ENCODE measurements around the gene SH2D4B. TPM values are rescaled to one million over a fixed set of nuclear protein-coding genes. Genes with fewer than 3 reads are reported as not detected.
"Not testable (repeated sequence)": the region's sequence is repeated elsewhere in the genome, so short reads cannot be mapped to it uniquely, and the experiment has no call there.

SH2D4B gene
- polyA plus RNA-seq, 10 donors = 0.07 to 0.16 (median 0.10) TPM; not detected in 2

GRCh38 chr10:80542652-80543318 is 5.1 kb downstream of the SH2D4B start:
- no peak for DNase-seq

GRCh38 chr10:80543319-80543672 is 5.6 kb downstream of the SH2D4B start:
- not testable (repeated sequence) for DNase-seq

DNA sequence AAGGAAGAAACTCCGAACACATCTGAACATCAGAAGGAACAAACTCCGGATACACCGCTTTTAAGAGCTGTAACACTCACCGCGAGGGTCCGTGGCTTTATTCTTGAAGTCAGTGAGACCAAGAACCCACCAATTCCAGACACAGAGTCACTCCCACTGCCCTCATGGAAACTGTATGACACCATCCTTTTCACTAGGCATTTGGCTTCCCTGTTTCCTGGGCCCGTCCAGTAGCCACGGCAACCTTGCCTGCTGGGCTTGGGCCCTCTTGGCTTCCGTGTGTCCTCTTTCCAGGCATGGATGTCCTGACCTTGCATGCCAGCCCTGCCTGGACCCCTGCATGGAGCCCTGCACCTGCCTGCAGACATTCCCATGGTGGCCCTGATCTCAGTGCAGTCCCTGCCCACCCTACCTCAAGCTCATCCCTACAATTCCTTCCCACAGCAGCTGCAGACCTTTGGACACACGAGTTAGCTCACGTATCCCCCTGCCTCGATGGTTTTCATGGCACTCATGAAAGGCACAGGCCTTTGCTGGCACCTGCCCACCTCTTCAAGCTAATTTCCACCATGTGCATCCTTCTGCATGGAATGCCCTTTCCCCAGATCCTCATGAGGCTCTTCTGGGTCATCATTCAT is 6.7 kb downstream of the SH2D4B start:
- DNase-seq = no peak

GRCh38 chr10:80545258-80545881 is 7.7 kb downstream of the SH2D4B start:
- no peak for DNase-seq

DNA sequence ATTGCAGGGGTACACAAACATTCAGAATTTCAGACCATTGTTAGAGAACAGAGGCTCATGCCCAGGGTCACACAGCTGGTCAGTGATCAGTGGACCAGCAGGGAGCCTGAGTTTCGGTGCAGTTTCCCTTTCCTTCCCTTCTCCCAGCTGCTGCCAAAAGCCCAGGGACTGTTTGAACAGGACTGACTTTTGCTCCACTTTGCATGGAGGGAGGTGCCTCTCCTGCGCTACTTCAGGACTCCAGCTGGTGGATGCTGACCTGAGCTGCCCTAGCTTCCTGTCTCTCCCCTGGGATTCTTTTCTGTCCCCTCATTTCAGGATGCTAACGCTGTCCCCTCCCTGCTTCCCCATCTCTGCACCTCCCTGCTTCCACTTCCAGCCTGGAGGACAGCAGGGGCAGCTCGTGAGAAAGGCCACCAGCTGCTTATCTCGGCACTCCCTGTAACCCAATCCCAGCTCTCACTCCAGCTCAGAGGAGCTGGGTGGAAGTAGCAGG is 14.5 kb downstream of the SH2D4B start:
- peak in 1 of 3 donors; percentile 49 for DNase-seq

DNA sequence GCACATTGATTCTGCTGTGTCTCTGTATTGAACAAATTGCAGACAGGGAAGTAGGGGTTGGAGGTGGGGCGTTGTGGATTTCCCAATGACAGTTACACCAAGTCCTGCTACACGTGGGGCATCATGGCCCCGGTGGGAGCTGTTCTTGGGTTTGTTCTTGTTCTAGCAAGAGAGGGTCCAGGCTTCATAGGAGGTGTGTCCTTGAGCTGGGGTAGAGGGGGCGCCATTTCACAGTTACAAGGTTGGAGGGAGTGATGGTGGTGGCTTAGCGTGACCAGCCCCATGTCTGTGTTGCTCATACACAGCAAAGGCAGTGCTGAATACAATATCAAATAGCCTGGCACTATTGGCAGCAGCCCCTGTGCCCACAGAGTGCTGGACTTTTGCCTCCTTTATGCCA is 15.7 kb downstream of the SH2D4B start:
- no peak for DNase-seq

DNA sequence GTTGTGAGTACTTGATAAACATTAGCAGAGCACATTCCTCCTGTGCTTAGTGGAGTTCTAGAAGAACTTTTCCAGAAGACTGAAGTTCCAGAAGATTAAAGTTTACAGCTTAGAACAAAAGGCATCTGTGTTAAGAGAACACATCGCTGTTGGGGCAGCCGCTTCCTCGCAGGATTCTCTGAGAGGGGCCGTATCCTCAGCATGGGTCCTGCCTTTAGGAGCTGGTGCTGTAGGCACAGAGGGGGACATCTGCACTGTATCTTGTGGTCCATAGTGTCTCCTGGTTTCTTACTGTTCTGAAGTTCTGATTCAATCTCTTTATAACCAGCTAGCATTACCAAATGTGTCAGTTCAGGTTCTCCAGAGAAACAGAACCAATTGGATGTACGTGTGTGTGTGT is 16.3 kb downstream of the SH2D4B start:
- DNase-seq = no peak

DNA sequence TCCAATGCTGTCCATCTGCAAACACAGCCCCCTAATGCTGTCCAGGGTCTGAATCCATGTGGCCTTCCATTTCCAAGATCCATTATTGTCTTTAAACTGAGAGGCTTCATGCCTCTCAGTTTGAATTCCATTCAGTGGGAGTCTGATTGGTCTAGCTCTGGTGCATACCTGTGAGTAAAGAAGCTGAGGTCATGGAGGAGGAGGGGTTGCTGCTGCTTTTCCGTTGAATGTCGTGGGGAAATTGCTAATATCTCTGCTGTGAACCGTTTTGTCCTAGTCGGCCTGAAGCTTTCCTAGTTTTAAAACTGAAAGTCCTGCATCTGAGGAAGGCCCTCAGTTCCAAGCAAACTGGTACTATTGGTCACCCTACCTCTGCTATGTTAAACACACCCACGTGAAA is 17.7 kb downstream of the SH2D4B start:
- no peak for DNase-seq

- DNase-seq = no peak
Observed at GRCh38 chr10:80561950-80562349, 24.2 kb downstream of the SH2D4B start.

- DNase-seq = no peak
Observed at GRCh38 chr10:80567292-80567691, 29.6 kb downstream of the SH2D4B start.

- no peak for DNase-seq
Observed at GRCh38 chr10:80569131-80569895, 31.6 kb downstream of the SH2D4B start.

DNA sequence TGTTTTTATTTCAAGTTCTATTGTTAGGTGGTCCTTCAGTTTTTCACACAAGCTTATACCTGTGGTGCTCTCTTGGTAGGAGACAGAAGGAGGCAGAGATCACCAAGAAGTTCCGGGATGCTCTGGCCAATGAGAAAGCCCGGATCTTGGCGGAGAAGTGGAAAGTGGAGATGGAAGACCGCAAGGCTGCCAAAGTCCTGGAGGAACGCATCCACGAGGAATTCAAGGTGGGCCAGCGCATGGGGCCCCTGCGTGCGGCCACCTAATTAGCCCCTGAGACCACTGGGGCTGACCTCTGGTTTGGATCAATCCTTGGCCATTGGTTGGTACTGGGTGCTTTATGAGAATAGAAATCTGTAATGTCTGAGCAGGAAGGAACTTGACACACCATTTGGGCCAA is 33.6 kb downstream of the SH2D4B start:
- DNase-seq = no peak

GRCh38 chr10:80579181-80579763 is 41.6 kb downstream of the SH2D4B start:
- no peak for DNase-seq

GRCh38 chr10:80579849-80580637 is 42.3 kb downstream of the SH2D4B start:
- no peak for DNase-seq

DNA sequence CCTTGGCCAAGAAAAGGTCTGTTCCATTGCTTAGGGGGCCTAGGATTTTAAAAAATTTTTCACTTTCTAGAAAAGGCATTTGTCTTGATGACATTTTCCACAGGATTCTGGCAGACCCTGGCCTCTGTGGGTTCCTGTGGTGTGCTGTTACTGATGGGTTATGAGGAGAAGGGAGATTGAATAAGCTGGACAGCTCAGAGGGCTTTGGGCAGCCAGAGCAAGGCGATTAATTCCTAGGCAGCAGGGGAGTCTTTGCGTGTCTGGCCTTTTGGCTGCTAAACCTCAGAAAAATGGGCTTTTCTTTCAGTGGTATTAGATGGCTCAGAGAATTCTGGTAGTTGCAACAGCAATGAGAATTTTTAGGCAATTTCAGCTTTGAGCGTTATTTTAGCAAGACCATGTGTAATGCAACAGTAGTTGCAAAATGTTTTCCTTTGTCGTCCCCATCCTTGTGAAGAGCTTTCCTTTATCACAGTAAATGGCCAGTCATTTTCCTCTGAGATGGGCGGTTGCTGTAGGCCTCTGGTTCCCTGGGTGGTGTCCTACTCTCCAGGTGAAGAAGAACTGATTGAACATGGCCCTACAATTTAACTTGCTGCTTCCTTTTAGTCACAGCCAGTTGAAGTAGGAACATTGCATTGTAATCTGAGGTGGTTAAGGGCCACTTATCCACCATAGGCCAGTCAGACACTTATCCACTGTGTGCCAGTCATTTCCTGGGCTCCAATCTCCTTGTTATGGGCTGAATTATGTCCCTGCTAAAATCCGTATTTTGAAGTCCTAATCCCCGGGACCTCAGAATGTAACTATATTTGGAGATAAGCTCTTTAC is 43.2 kb downstream of the SH2D4B start:
- peak in 2 of 3 donors; percentile 16 to 45 for DNase-seq

DNA sequence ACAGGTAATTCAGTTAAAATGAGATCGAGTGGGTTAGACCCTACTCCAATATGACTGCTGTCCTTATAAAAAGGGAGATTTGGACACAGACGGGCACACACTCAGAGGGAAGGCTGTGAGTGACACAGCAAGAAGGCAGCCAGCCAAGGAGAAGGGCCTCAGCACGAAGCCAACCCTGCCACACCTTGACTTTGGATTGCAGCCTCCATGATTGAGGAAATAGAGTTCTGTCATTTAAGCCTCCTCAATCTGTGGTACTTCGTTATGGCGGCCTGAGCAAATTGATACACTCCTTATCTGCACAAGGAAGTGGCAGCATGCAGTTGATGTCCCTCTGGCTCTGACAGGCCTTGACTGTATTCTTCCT is 43.8 kb downstream of the SH2D4B start:
- no peak for DNase-seq

- peak in 2 of 3 donors; percentile 17 to 55 for DNase-seq
Observed at GRCh38 chr10:80582286-80582960, 44.7 kb downstream of the SH2D4B start.

- DNase-seq = no peak
Observed at GRCh38 chr10:80583685-80584084, 46.0 kb downstream of the SH2D4B start.

GRCh38 chr10:80585812-80586211 is 48.1 kb downstream of the SH2D4B start:
- no peak for DNase-seq

DNA sequence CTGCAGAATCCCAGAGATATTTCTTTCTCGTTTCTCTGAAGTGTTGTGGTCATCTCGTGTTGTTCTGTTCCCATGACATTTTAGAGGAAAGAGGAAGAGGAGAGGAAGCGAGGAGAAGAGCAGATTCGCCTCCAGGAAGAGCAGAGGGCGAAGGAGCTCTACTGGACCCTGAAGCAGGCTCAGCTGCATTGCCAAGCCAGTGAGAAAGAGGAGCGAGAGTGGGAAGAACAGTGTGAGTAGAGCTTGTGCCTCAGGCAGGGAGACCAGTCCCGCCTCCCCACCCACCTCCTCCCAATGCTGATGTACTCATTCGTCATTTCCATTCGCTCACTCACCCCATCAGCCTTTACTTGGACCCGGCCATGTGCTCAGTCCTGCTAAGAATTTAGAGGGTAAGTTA is 50.8 kb downstream of the SH2D4B start:
- DNase-seq = no peak
